ES-I3 (cell line): ENCODE measurements around the gene AGAP1.

Source experiments
- H3K36me3 ChIP-seq: 2 replicates; pipeline ENCODE4 v1.6.1; 2013; ENCODE audit warnings: mild to moderate bottlenecking, low read length, control low read depth, moderate library complexity; ENCODE audit not compliant: insufficient read depth
- H3K4me1 ChIP-seq: 2 replicates; pipeline ENCODE4 v1.6.1; 2013; ENCODE audit warnings: mild to moderate bottlenecking, control low read depth, low read length; ENCODE audit not compliant: insufficient read depth
- H3K9ac ChIP-seq: 2 replicates; pipeline ENCODE4 v1.6.1; 2013; ENCODE audit warnings: low read depth, mild to moderate bottlenecking, low read length, moderate library complexity
- H3K9me3 ChIP-seq: 2 replicates; pipeline ENCODE4 v1.6.1; 2013; ENCODE audit warnings: mild to moderate bottlenecking, low read length, moderate library complexity; ENCODE audit not compliant: control insufficient read depth, insufficient read depth

AGAP1 gene

DNA sequence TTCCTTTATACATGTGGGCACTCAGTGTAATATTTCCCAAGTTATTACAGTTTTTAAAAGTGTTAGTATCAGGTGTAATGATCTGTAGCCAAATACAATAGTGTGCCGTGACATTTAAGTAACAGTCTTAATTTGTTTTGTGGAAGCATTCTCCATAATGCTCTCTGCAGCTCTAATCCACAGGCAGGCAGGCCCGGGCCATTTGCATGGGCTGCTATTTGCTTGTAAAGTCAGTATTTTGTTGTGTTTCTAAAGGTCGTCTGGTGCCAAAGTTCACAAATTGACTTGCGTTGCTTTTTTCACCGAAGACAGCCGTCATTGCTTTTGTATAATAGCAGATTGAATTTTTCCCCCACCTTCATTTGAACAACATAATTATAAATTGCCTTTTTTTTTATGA lies 521.3 kb downstream of the AGAP1 start:
- no peaks in the 10 kb centered on the region for H3K36me3 ChIP-seq
- H3K9me3 ChIP-seq: no peaks in the 10 kb centered on the region
- peaks cover 40% of the 10 kb centered on the region for H3K4me1 ChIP-seq
- no peak overlapping the region for H3K9ac ChIP-seq

DNA sequence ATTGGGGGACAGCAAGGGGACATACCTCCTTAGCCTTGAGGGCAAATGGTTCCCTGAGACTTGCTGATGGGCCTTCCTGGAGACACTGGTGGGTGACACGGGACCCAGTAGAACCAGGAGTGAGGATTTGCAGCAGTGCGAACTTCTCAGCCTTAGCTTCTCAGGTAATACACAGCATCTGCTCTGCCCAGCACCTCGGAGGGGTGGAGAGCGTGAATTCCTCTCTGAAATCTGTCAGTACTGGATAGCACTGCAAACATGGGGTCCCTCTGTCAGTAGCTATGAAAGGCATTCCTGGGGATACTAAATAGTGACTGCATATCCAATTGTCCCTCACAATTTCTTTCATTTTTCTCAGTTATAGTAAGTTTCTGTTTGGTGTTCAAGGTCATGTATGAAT lies 522.7 kb downstream of the AGAP1 start:
- H3K36me3 ChIP-seq: no peaks in the 10 kb centered on the region
- no peak overlapping the region for H3K9ac ChIP-seq
- peaks cover 35% of the 10 kb centered on the region for H3K4me1 ChIP-seq
- H3K9me3 ChIP-seq: no peaks in the 10 kb centered on the region

DNA sequence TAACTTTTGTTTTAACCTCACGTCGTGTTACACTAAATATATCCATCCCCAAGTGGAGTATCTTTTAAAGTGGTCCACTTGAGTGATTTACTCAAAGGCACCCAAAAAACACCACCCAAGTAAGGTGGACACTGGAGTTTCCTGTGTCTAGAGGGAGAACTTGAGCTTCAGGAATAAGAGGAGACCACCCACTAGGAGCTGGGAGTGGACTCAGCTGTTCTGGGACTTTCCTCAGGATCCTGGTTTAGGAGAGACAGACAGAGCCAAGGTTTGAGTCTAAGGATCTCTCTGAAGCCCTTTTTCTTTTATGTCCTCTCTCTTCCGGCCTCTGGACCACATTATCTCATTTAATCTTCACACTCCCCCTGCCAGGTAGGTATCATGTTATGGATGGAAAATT lies 523.6 kb downstream of the AGAP1 start:
- H3K9ac ChIP-seq: no peak overlapping the region
- H3K36me3 ChIP-seq: no peaks in the 10 kb centered on the region
- H3K4me1 ChIP-seq: peaks cover 26% of the 10 kb centered on the region
- no peaks in the 10 kb centered on the region for H3K9me3 ChIP-seq

DNA sequence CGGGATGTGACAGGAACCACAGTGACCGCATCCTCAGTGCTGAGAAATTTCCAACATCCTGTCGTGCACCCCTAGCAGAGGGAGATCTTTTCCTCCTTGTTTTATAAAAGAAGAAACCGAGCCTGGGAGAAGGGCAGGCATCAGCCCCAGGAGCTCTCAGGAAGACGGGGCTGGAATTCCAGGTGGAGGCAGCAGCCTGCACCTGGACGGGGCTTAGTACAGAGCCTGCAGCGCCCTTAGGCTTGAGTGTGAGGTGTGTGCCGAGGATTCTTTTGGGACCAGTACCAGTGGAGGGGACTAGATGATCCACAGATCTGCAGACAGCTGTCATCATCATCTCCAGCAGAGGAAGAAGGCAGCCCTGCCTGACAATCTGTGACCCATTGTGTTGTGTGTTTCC lies 525.6 kb downstream of the AGAP1 start:
- Histone ChIP-seq H3K36me3 (no peaks in the 10 kb centered on the region), H3K9me3 (no peaks in the 10 kb centered on the region), H3K4me1 (peaks cover 17% of the 10 kb centered on the region), H3K9ac (no peak overlapping the region)

DNA sequence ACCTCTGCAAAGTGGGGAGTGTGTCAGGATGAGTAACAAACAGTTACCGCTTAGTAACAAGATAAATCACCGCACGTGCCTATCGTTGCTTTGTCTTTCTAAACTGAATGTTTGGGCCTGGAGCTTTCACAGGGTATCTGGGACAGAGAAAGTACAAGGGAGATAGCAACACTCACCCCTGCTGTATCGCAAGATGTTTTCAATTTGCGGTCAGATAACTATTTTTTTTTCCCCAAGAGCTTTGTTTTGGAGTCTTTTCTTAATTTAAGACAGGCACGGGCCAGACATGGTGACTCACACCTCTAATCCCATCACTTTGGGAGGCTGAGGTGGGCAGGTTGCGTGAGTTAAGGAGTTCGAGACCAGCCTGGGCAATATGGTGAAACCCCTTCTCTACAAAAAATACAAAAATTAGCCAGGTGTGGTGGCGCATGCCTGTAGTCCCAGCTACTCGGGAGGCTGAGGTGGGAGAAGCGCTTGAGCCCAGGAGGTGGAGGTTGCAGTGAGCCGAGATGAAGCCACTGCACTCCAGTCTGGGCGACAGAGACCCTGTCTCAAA lies 527.7 kb downstream of the AGAP1 start:
- Histone ChIP-seq H3K9me3 (no peaks in the 10 kb centered on the region), H3K9ac (no peak overlapping the region), H3K36me3 (no peaks in the 10 kb centered on the region), H3K4me1 (no peaks in the 10 kb centered on the region)

DNA sequence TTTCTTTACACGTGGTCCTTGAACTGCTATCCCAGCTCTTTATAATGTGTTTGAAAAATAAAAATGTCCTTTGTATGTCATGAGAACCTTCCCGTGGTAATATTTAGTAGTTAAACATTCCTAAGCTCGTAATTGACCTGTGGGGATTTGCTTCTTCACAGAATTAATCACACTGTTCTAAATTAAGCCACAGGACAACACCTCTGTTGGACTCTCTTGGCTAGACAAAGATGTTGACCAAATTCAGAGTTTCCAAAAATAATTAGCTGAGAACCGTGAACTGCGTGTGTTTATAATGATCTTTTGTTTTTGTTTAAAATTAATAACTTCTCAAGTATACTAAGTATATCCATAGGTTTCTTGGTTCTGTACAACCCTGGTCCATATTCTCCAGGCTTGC lies 528.3 kb downstream of the AGAP1 start:
- no peak overlapping the region for H3K9ac ChIP-seq
- H3K4me1 ChIP-seq: no peaks in the 10 kb centered on the region
- no peaks in the 10 kb centered on the region for H3K9me3 ChIP-seq
- no peaks in the 10 kb centered on the region for H3K36me3 ChIP-seq

DNA sequence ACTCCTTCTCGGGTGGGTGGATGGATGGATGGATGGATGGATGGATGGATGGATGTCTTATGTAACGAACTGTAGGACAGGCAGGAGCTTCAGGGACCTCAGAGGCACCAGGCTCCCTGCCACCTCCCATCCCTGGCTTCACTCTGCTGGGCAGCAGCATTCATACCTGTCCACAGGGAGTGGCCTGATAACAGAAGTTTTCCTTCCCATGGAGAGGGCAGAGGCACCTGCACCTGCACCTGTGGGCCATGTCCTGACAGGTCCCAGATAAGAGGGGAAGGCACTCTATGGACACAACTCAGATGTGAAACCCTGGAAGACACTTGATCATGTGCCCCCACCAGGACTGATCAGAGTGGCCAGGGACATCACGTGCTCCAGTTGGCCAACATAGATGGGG lies 532.0 kb downstream of the AGAP1 start:
- Histone ChIP-seq H3K9ac (no peak overlapping the region), H3K36me3 (no peaks in the 10 kb centered on the region), H3K4me1 (no peaks in the 10 kb centered on the region), H3K9me3 (no peaks in the 10 kb centered on the region; the same call in 1 of the 2 replicates)

DNA sequence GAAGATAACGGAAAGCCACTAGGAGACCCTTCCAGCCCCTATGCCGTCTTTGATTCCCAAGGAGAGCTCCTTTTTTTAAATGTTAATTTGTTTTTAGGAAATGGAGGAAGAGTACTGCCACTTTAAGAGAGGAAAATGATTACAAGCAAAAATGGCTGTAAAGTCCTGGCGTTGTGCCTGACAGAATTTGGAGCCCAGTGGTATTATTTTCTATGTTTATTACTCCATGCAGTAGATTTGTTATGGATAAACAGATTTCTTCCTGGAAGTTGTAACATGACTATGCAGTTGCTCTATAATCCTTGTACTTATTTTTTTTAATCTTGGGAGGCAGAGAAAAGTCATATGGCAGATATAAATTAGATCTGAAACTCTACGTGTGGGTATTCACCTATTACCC lies 533.0 kb downstream of the AGAP1 start:
- Histone ChIP-seq H3K36me3 (no peaks in the 10 kb centered on the region), H3K9me3 (no peaks in the 10 kb centered on the region; the same call in 1 of the 2 replicates), H3K4me1 (no peaks in the 10 kb centered on the region), H3K9ac (no peak overlapping the region)

DNA sequence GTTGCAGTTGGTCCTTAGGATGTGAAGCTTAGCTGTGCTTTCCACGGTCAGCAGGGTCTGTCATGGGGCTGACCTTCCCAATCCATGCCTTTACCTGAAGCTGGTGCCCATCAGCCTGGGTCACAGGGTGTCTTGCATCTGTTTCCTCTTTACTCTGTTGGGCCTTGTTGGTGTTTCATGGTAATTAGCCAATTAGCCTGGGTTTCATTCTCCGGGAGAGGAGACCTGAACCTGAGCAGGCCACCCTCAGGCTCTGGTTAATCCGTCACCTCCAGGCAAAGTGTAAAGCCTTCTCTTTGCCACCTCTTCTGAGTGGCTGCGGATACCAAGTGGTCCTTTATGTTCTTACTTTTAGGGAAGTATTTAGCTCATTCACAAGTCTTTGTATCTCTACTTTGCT lies 534.2 kb downstream of the AGAP1 start:
- no peak overlapping the region for H3K9ac ChIP-seq
- no peaks in the 10 kb centered on the region; the same call in 1 of the 2 replicates for H3K9me3 ChIP-seq
- no peaks in the 10 kb centered on the region for H3K4me1 ChIP-seq
- H3K36me3 ChIP-seq: no peaks in the 10 kb centered on the region

DNA sequence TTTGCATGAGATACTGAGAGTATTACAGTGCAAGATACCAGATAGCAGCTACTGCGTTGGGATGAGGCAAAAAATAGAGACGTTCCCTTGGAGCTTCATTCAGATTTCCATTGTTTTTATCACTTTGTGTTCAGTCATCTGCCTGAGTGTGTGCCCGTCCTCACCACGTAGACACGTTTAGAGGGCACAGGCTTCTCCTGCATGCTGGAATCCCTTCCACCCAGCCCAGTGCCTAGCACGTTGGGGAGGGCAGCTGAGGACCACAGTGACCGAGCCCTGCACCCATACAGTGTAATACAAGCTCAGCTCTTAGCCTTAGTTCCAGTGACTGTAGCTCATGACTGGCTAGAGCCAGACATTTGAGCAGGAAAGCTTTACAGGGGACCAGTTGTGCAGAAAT lies 539.6 kb downstream of the AGAP1 start:
- peaks cover 4% of the 10 kb centered on the region; the same call in 1 of the 2 replicates for H3K4me1 ChIP-seq

DNA sequence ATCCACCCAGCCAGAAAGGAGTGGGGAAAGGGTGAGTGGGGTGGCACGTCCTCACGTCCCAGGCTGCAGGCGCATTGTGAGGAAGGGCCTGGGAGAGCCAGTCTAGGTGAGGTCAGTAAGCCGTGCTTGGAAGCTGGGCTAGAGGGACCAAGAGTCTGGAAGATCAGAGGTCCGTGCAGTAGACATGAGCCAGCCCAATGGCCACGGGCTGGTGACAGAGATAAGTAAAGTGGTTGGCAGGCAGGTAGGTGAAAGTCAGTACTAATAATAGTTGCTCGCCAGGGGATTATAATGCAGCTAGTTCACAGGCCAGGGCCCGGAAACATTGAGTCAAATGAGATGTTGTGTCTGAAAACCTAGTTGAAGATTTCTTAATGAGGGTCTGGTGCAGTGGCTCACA lies 541.1 kb downstream of the AGAP1 start:
- H3K4me1 ChIP-seq: peaks cover 4% of the 10 kb centered on the region; the same call in 1 of the 2 replicates
- no peaks in the 10 kb centered on the region; the same call in 1 of the 2 replicates for H3K36me3 ChIP-seq
- H3K9ac ChIP-seq: no peak overlapping the region
- H3K9me3 ChIP-seq: no peaks in the 10 kb centered on the region; the same call in 1 of the 2 replicates

More for the DNA sequence above, 539.6 kb downstream of the AGAP1 start:
- Histone ChIP-seq H3K9ac (no peak overlapping the region), H3K36me3 (no peaks in the 10 kb centered on the region; the same call in 1 of the 2 replicates), H3K9me3 (no peaks in the 10 kb centered on the region; the same call in 1 of the 2 replicates)

DNA sequence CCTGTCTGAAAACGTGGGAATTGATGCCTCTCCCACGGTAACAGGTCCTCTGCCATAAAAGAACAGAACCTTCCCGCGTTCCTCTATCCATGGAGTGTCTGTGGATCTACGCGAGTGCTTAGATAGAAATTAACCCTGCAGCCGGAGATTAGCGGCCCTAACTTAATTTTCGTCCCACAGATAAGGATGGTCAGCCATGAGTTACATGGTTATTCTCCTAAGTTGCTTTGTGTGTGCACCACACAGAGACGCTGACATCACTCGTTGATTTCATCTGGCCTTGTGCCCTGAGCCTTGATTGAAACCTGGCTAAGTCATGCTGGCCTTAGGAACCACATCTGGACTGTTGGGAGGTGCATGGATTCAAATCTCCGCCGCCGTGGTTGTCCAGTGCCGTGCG lies 542.2 kb downstream of the AGAP1 start:
- Histone ChIP-seq H3K9ac (no peak overlapping the region), H3K36me3 (no peaks in the 10 kb centered on the region; the same call in 1 of the 2 replicates), H3K4me1 (peaks cover 4% of the 10 kb centered on the region; the same call in 1 of the 2 replicates), H3K9me3 (no peaks in the 10 kb centered on the region)

DNA sequence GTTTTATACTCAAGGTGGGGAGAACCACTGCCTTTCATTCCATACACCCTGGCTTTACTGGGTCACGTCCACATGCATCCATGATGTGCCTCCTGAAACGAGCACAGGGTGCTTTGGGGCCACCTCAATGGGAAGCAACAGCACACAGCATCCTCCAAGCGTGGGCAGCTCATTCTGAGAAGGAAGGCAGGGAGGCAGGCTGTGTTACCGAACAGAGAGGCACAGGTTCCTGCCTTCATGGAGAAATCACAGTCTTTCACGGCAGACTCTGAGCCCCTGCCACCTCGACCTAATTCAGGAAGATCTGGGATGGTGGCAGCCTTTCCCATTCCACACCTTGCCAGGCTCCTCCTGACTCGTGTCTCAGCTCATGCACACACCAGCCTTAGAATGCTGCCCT lies 544.3 kb downstream of the AGAP1 start:
- H3K9ac ChIP-seq: no peak overlapping the region
- no peaks in the 10 kb centered on the region; the same call in 1 of the 2 replicates for H3K36me3 ChIP-seq
- H3K9me3 ChIP-seq: no peaks in the 10 kb centered on the region
- peaks cover 4% of the 10 kb centered on the region; the same call in 1 of the 2 replicates for H3K4me1 ChIP-seq

DNA sequence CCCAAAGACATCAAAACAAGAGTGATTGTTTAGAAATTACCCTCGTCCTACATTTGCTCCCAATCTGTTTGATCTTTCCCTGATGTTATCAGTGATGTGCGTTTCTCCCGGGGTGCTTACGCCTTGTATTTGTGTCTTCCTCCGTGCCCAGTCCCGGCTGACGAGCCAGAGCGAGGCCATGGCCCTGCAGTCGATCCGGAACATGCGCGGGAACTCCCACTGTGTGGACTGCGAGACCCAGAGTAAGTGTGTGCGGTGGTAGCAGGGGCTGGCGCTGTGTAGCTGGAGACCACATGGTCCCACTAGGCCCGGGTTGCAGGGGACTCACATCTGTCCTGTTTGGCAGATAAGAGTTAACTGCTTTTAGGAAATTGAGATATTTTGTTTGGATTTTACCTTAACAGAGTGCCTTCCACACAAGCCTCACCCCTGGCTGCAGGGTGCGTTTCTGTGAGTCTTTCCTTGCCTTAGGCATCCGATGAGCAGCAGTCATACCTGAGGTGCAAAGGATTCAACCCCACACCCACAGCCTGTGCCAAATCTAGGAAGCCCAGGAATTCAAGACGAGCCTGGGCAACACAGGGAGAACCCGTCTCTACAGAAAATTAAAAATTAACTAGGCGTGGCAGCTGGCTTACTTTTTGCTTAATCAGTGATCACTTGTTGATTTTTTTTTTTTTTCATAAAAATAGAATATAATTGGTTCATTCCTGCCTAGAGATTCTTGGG lies 546.9 kb downstream of the AGAP1 start:
- H3K9me3 ChIP-seq: no peaks in the 10 kb centered on the region
- H3K36me3 ChIP-seq: no peaks in the 10 kb centered on the region; the same call in 1 of the 2 replicates
- H3K9ac ChIP-seq: no peak overlapping the region
- H3K4me1 ChIP-seq: peaks cover 9% of the 10 kb centered on the region; the same call in 1 of the 2 replicates

DNA sequence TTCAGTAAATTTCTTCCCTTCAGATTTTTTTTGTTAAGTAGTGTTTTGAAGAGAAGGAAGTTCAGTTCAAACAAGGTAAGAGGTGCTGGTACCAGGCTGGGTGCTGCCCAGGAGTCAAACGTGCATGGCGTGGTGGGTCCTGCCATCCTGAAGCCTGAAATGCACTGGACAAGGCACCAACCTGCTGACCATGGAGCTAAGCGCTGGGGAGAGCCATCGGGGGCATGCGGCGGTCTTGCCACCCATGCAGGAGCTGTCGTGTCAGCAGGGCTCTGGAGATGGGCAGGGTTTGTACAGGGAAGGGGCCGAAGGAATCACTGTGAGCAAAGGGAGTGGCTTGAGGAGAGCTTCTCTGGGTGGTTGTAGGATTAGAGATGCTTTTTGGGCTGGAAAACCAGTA lies 547.8 kb downstream of the AGAP1 start:
- Histone ChIP-seq H3K36me3 (no peaks in the 10 kb centered on the region; the same call in 1 of the 2 replicates), H3K9me3 (no peaks in the 10 kb centered on the region), H3K9ac (no peak overlapping the region), H3K4me1 (peaks cover 9% of the 10 kb centered on the region; the same call in 1 of the 2 replicates)
